ENCODE results near the gene SUPT7L. TPM values are rescaled to one million over a fixed set of nuclear protein-coding genes. Genes with fewer than 3 reads are reported as not detected.

SUPT7L gene
- total and polyA plus RNA-seq, 8 donors: 8.0 to 32.4 (median 11.2) TPM

DNA sequence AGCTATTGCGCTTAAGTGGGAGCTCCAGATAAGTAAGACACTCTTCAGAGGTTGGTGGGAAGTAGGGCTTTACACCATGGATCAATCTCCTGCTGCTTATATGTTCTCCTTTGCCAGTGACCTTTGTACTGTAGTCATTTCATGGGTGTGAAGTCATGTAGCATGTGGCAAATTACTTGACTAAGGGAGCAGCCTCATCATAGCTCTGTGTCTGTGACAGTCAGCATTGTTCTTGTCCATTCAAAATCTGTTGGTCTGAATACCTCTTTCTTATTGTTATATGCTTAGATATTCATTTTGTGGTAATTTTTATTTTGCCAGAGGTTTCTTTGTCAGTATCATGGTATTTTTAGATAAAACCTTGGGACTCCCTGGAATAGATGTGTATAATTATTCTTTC lies 18.4 kb upstream of the SUPT7L start:
- TF ChIP-seq, protein P1, sequence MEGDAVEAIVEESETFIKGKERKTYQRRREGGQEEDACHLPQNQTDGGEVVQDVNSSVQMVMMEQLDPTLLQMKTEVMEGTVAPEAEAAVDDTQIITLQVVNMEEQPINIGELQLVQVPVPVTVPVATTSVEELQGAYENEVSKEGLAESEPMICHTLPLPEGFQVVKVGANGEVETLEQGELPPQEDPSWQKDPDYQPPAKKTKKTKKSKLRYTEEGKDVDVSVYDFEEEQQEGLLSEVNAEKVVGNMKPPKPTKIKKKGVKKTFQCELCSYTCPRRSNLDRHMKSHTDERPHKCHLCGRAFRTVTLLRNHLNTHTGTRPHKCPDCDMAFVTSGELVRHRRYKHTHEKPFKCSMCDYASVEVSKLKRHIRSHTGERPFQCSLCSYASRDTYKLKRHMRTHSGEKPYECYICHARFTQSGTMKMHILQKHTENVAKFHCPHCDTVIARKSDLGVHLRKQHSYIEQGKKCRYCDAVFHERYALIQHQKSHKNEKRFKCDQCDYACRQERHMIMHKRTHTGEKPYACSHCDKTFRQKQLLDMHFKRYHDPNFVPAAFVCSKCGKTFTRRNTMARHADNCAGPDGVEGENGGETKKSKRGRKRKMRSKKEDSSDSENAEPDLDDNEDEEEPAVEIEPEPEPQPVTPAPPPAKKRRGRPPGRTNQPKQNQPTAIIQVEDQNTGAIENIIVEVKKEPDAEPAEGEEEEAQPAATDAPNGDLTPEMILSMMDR (IDR thresholded peaks at IDR 0.05): no peak
- no peak overlapping the region for H3K4me3 ChIP-seq
- 35 to 47% methylated on average over 1 of the region's 1 CpG for WGBS, 2 donors
- no peak for FAIRE-seq
- intact Hi-C loops (cut with DNase I): no loop called here
- H3K27me3 ChIP-seq: no peaks in the 10 kb centered on the region
- peaks cover 0 to 2% (median 0%) of the 10 kb centered on the region in 4 donors for H3K9me3 ChIP-seq
- ATAC-seq: peak; percentile 65 to 81 (median 76)
- DNase-seq: no peak
- H3K4me1 ChIP-seq: peaks cover 10 to 40% (median 12%) of the 10 kb centered on the region in 3 donors
- H3K27ac ChIP-seq: peak overlapping the region in 2 of 4 donors; percentile 75 to 85
- H3K36me3 ChIP-seq: peaks cover 0 to 37% (median 0%) of the 10 kb centered on the region in 3 donors

DNA sequence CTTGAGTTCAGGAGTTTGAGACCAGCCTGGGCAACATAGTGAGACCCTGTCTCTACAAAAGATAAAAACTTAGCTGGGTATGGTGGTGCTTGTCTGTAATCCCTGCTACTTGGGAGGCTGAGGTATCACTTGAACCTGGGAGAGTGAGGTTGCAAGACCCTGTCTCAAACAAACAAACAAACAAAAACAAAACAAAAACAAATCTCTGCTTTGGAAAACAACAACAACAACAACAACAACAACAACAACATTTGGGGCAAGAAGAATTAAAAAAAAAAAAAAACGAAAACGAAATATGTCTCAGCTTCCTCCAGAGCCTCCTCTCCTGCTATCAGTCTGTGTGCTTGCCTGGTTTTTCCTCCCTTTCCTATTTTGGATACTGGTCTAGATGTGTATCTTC lies 17.2 kb upstream of the SUPT7L start:
- Histone ChIP-seq H3K9me3 (peaks cover 0 to 2% (median 0%) of the 10 kb centered on the region in 4 donors), H3K27me3 (no peaks in the 10 kb centered on the region), H3K36me3 (peaks cover 0 to 39% (median 8%) of the 10 kb centered on the region in 3 donors), H3K4me1 (peaks cover 10 to 40% (median 12%) of the 10 kb centered on the region in 3 donors), H3K27ac (peak overlapping the region in 2 of 4 donors; percentile 75 to 85), H3K4me3 (no peak overlapping the region)
- DNase-seq (no peak), ATAC-seq (no peak), FAIRE-seq (no peak)
- WGBS, 2 donors: 53 to 59% methylated on average over 2 of the region's 2 CpGs
- TF ChIP-seq, protein P1 (IDR thresholded peaks at IDR 0.05): no peak
- intact Hi-C loops (cut with DNase I): no loop called here

DNA sequence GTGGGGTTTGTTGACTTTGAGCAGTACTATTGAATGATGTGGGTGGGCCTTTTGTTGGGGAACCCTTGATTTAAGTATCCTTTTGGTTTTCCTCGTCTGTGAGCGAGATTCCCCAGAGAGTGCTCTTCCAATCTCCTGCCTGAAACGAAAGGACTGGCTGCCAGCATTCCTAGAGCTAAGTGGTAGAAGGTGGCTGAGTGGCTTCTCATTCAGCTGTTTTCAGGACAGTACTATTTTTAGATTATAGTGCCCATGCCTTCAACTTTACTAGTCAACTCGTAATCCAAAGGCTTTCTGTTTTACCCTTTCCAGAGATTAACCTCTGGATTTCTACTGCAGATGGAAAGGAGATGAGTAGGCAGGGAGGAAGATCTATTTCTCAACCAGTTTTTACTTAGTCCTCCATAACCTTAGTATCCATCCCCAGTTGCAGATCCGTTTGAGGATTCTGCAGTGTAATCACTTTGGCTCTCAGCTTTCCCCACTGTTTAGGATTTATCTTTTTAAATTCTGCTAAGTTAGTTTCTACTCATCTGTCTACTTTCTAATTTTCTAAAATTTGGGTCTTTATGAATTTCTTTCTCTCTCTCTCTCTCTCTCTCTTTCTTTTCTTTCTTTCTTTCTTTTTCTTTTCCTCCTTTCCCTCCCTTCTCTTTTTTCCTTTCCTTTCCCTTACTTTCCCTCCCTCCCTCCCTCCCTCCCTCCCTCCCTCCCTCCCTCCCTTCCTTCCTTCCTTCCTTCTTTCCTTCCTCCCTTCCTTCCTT lies 9.5 kb upstream of the SUPT7L start:
- TF ChIP-seq, protein P1 (IDR thresholded peaks at IDR 0.05): no peak
- ATAC-seq (no peak), FAIRE-seq (no peak), DNase-seq (no peak)
- intact Hi-C loops (cut with DNase I): no loop called here
- H3K4me1 ChIP-seq: no peaks in the 10 kb centered on the region
- H3K36me3 ChIP-seq: peaks cover 0 to 64% (median 14%) of the 10 kb centered on the region in 3 donors
- H3K9me3 ChIP-seq: peaks cover 0 to 2% (median 0%) of the 10 kb centered on the region in 4 donors
- H3K4me3 ChIP-seq: no peak overlapping the region
- WGBS, 2 donors: 82 to 91% methylated on average over 5 of the region's 5 CpGs
- no peak overlapping the region for H3K27ac ChIP-seq
- no peaks in the 10 kb centered on the region for H3K27me3 ChIP-seq

DNA sequence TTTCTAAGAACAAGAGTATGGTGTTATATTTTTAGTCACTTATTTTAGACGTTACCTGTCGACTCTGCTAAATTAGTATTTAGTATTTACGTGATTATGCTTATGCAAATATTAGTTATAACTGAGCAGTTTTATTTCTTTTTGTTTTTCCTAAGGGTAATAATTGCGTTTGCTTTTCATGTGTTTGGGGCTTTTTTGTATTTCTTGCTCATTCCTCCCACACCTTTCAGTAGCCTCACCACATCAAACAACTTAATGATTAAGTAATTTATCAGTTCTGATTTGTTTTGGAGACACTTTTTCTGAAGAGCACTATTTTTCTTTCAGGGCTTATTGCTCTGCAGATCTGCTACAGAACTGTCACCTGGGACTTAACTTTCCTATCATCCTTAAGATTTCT lies 7.8 kb upstream of the SUPT7L start:
- Histone ChIP-seq H3K27ac (no peak overlapping the region), H3K27me3 (no peaks in the 10 kb centered on the region), H3K36me3 (peaks cover 0 to 58% (median 11%) of the 10 kb centered on the region in 3 donors), H3K4me3 (no peak overlapping the region), H3K4me1 (no peaks in the 10 kb centered on the region), H3K9me3 (no peaks in the 10 kb centered on the region)
- no peak for ATAC-seq
- DNase-seq: no peak
- TF ChIP-seq, protein P1 (IDR thresholded peaks at IDR 0.05): no peak
- no peak for FAIRE-seq
- WGBS, 2 donors: 87 to 95% methylated on average over 4 of the region's 4 CpGs
- intact Hi-C loops (cut with DNase I): no loop called here

DNA sequence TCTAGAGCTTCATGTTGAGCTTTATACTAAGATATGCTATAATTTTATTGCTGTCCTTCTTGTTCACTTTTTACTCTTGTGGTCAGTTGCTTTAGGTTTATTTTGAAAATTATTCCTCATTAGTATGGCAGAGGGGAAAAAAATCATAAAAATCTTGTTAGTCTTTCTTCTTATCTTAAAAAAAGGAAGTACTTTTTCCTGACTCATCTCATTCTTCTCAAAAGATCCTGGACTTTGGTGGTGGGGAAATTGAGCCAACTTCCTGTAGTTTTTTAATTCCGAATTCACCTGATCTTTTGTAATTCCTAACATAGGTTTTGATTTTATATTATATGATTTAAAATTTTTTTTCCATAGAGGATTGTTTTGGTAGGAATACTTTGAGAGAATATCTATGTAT lies 4.0 kb upstream of the SUPT7L start:
- H3K4me3 ChIP-seq: no peak overlapping the region
- peaks cover 9 to 18% (median 11%) of the 10 kb centered on the region in 3 donors for H3K4me1 ChIP-seq
- DNase-seq (no peak), ATAC-seq (no peak), FAIRE-seq (no peak)
- peaks cover 0 to 41% (median 6%) of the 10 kb centered on the region in 3 donors for H3K36me3 ChIP-seq
- TF ChIP-seq, protein P1 (IDR thresholded peaks at IDR 0.05): no peak
- no peaks in the 10 kb centered on the region for H3K9me3 ChIP-seq
- 71 to 86% methylated on average over 1 of the region's 1 CpG for WGBS, 2 donors
- H3K27me3 ChIP-seq: no peaks in the 10 kb centered on the region
- H3K27ac ChIP-seq: no peak overlapping the region
- intact Hi-C loops (cut with DNase I): no loop called here
